Measurements from ENCODE around the gene RAD18. TPM values are rescaled to one million over a fixed set of nuclear protein-coding genes. Genes with fewer than 3 reads are reported as not detected.

RAD18 gene
- total and polyA plus RNA-seq, 2 experiments from 2014 or later = 6.0 to 6.5 TPM

DNA sequence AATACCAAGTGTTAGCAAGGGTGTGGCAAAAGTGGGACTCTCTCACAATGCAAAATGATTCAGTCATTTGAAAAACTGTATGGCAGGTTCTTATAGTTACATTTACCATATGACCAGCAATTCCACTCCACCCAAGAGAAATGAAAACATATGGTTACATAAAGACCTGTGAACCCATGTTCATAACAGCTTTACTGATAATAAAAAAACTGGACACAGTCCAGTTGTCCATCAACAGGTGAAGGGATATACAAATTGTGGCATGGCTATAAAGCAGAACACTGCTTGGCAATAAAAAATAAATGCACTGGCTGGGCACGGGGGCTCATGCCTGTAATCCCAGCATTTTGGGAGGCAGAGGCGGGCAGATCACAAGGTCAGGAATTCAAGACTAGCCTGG is 30.8 kb downstream of the RAD18 start:
- no peaks in the 10 kb centered on the region for H3K79me2 ChIP-seq
- H3K4me2 ChIP-seq = no peak overlapping the region
- H3K27me3 ChIP-seq = no peaks in the 10 kb centered on the region
- no peak overlapping the region for H3K27ac ChIP-seq
- H3K4me1 ChIP-seq (ENCODE audit: insufficient read depth) = no peaks in the 10 kb centered on the region
- H3K36me3 ChIP-seq (replicated peaks; ENCODE audit: insufficient read depth, low read depth) = no peaks in the 10 kb centered on the region
- no peak for DNase-seq (ENCODE audit: low spot score)
- H3K9me3 ChIP-seq (ENCODE audit: low read depth) = no peaks in the 10 kb centered on the region
- no peaks in the 10 kb centered on the region for H4K20me1 ChIP-seq (ENCODE audit: insufficient read depth, poor library complexity, severe bottlenecking)
- no peaks in the 10 kb centered on the region for H3K9me2 ChIP-seq (replicated peaks; ENCODE audit: insufficient read depth)
- H3K4me3 ChIP-seq = no peak overlapping the region
- 73% methylated on average over 2 of the region's 2 CpGs for WGBS (ENCODE audit: low lambda C conversion rate, missing lambda C conversion rate)
- H2AFZ ChIP-seq = no peak overlapping the region
- TF ChIP-seq, protein P1, sequence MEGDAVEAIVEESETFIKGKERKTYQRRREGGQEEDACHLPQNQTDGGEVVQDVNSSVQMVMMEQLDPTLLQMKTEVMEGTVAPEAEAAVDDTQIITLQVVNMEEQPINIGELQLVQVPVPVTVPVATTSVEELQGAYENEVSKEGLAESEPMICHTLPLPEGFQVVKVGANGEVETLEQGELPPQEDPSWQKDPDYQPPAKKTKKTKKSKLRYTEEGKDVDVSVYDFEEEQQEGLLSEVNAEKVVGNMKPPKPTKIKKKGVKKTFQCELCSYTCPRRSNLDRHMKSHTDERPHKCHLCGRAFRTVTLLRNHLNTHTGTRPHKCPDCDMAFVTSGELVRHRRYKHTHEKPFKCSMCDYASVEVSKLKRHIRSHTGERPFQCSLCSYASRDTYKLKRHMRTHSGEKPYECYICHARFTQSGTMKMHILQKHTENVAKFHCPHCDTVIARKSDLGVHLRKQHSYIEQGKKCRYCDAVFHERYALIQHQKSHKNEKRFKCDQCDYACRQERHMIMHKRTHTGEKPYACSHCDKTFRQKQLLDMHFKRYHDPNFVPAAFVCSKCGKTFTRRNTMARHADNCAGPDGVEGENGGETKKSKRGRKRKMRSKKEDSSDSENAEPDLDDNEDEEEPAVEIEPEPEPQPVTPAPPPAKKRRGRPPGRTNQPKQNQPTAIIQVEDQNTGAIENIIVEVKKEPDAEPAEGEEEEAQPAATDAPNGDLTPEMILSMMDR (IDR thresholded peaks at IDR 0.05; ENCODE audit: poor library complexity) = no peak
- no peak for TF ChIP-seq EZH2phosphoT487 (IDR thresholded peaks at IDR 0.05; ENCODE audit: low read depth, severe bottlenecking, unreplicated experiment)
- no peak for TF ChIP-seq EZH2 (IDR thresholded peaks at IDR 0.05; ENCODE audit: borderline replicate concordance)

DNA sequence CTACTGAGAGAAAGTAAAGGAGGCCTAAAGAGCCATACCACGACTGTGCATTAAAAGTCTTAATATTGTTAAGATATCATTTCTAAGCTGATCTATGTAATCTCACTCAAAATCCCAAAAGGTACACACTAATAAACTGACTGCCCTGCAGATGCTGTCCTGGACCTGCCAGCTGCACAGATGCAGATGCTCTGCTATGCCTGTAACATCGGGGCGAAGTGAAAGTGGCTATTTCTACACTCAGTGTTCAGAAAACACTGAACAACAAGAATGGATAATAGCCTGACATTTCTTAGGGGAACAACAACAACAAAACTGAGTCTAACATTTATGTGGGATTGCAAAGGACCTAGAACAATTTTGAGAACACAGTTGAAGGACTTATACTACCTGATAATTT is 31.9 kb downstream of the RAD18 start:
- Histone ChIP-seq H3K79me2 (no peaks in the 10 kb centered on the region), H3K36me3 (replicated peaks; ENCODE audit: insufficient read depth, low read depth) (no peaks in the 10 kb centered on the region), H3K4me2 (no peak overlapping the region), H4K20me1 (ENCODE audit: insufficient read depth, poor library complexity, severe bottlenecking) (no peaks in the 10 kb centered on the region), H3K9me3 (ENCODE audit: low read depth) (no peaks in the 10 kb centered on the region), H3K4me1 (ENCODE audit: insufficient read depth) (no peaks in the 10 kb centered on the region), H3K9me2 (replicated peaks; ENCODE audit: insufficient read depth) (no peaks in the 10 kb centered on the region), H3K27ac (no peak overlapping the region), H2AFZ (no peak overlapping the region), H3K4me3 (no peak overlapping the region), H3K27me3 (no peaks in the 10 kb centered on the region)
- WGBS (ENCODE audit: low lambda C conversion rate, missing lambda C conversion rate) = 88% methylated on average over 3 of the region's 3 CpGs
- DNase-seq (ENCODE audit: low spot score) = no peak
- TF ChIP-seq EZH2phosphoT487 (IDR thresholded peaks at IDR 0.05; ENCODE audit: low read depth, severe bottlenecking, unreplicated experiment) = no peak
- TF ChIP-seq, protein P1 (IDR thresholded peaks at IDR 0.05; ENCODE audit: poor library complexity) = no peak
- TF ChIP-seq EZH2 (IDR thresholded peaks at IDR 0.05; ENCODE audit: borderline replicate concordance) = no peak

DNA sequence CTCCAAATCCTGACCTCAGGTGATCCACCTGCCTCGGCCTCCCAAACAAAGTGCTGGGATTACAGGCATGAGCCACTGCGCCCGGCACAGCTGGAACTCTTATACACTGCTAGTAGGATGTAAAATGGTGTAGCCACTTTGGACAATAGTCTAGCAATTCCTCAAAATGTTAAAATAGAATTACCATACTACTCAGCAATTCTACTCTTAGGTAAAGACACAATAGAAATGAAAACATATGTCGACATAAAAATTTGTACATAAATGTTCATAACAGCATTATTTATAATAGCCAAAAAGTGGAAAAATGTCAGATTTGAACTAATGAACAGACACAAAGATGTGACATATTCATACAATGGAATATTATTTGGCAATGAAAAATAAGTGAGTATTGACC is 33.4 kb downstream of the RAD18 start:
- no peak overlapping the region for H3K4me3 ChIP-seq
- no peaks in the 10 kb centered on the region for H3K4me1 ChIP-seq (ENCODE audit: insufficient read depth)
- DNase-seq (ENCODE audit: low spot score) = no peak
- H3K79me2 ChIP-seq = no peaks in the 10 kb centered on the region
- WGBS (ENCODE audit: low lambda C conversion rate, missing lambda C conversion rate) = 73% methylated on average over 4 of the region's 4 CpGs
- H3K9me2 ChIP-seq (replicated peaks; ENCODE audit: insufficient read depth) = no peaks in the 10 kb centered on the region
- no peak overlapping the region for H3K4me2 ChIP-seq
- H3K27ac ChIP-seq = no peak overlapping the region
- H2AFZ ChIP-seq = no peak overlapping the region
- no peak for TF ChIP-seq EZH2phosphoT487 (IDR thresholded peaks at IDR 0.05; ENCODE audit: low read depth, severe bottlenecking, unreplicated experiment)
- TF ChIP-seq, protein P1 (IDR thresholded peaks at IDR 0.05; ENCODE audit: poor library complexity) = no peak
- no peak for TF ChIP-seq EZH2 (IDR thresholded peaks at IDR 0.05; ENCODE audit: borderline replicate concordance)
- H3K27me3 ChIP-seq = no peaks in the 10 kb centered on the region
- no peaks in the 10 kb centered on the region for H4K20me1 ChIP-seq (ENCODE audit: insufficient read depth, poor library complexity, severe bottlenecking)
- H3K36me3 ChIP-seq (replicated peaks; ENCODE audit: insufficient read depth, low read depth) = no peaks in the 10 kb centered on the region
- no peaks in the 10 kb centered on the region for H3K9me3 ChIP-seq (ENCODE audit: low read depth)

DNA sequence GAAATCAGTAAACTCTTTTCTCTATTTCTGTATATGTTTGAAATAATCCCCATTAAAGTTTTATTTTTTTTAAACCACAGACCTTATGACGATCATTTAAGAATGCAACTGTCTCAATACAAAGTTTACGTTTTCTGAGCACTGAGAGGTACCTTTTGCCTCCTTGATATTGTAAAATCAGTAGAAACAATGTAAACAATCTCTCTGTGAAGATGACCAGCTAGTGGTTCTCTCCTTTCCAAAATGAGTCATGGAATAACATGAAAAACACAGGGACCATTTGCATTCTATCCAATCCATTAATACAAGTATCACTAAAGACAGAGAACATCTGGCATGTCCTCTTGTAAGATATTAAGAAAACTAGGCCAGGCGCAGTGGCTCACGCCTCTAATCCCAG is 48.8 kb downstream of the RAD18 start:
- Histone ChIP-seq H2AFZ (no peak overlapping the region), H3K4me2 (no peak overlapping the region), H4K20me1 (ENCODE audit: insufficient read depth, poor library complexity, severe bottlenecking) (no peaks in the 10 kb centered on the region), H3K9me2 (replicated peaks; ENCODE audit: insufficient read depth) (no peaks in the 10 kb centered on the region), H3K9me3 (ENCODE audit: low read depth) (no peaks in the 10 kb centered on the region), H3K4me3 (no peak overlapping the region), H3K79me2 (no peaks in the 10 kb centered on the region), H3K4me1 (ENCODE audit: insufficient read depth) (no peaks in the 10 kb centered on the region), H3K27ac (no peak overlapping the region), H3K27me3 (no peaks in the 10 kb centered on the region), H3K36me3 (replicated peaks; ENCODE audit: insufficient read depth, low read depth) (no peaks in the 10 kb centered on the region)
- no peak for DNase-seq (ENCODE audit: low spot score)
- TF ChIP-seq EZH2phosphoT487 (IDR thresholded peaks at IDR 0.05; ENCODE audit: low read depth, severe bottlenecking, unreplicated experiment) (no peak), EZH2 (IDR thresholded peaks at IDR 0.05; ENCODE audit: borderline replicate concordance) (no peak)
- TF ChIP-seq, protein P1 (IDR thresholded peaks at IDR 0.05; ENCODE audit: poor library complexity) = no peak
- WGBS (ENCODE audit: low lambda C conversion rate, missing lambda C conversion rate) = 92% methylated on average over 4 of the region's 4 CpGs

Measured in hepatocyte (in vitro differentiated cells).